Neutrophil (primary cell): ENCODE measurements around the gene TMEM201.
A peak's percentile ranks its signal among the peaks of the same experiment; 100 is the strongest.

Experiments
- H3K27ac ChIP-seq: fragments of 200-600 bp; sonication (generic); 2 replicates; pipeline ENCODE4 v1.5.1; 2016; ENCODE audit warnings: mild to moderate bottlenecking, moderate library complexity
- H3K27me3 ChIP-seq: fragments of 200-600 bp; sonication (generic); 2 replicates; pipeline ENCODE4 v1.6.0; 2016; ENCODE audit warnings: mild to moderate bottlenecking
- H3K36me3 ChIP-seq: fragments of 200-600 bp; sonication (generic); 2 replicates; pipeline ENCODE4 v1.5.1; 2017
- H3K4me1 ChIP-seq, 2 experiments: fragments of 200-600 bp in 1 of 2; sonication (generic) in 1 of 2; 1 replicate in 1 of 2; 2 replicates in 1 of 2; pipeline versions ENCODE4 v1.5.1 to v1.6.1; 2013 to 2016; ENCODE audit warnings: low read depth in 1 of 2, low read length in 1 of 2, mild to moderate bottlenecking in 1 of 2, moderate library complexity in 1 of 2; ENCODE audit not compliant: control insufficient read depth in 1 of 2, insufficient read depth in 1 of 2
- H3K4me3 ChIP-seq, 2 experiments: fragments of 200-600 bp in 1 of 2; sonication (generic) in 1 of 2; 1 replicate in 1 of 2; 2 replicates in 1 of 2; pipeline ENCODE4 v1.5.1; 2013 to 2016; ENCODE audit warnings: low read depth in 1 of 2, low read length in 1 of 2, mild to moderate bottlenecking in 1 of 2, moderate library complexity in 1 of 2
- H3K9me3 ChIP-seq: fragments of 200-600 bp; sonication (generic); 2 replicates; pipeline ENCODE4 v1.5.1; 2016
- TF ChIP-seq, protein P1 (sequence below): fragments of 200-600 bp; sonication (generic); IDR thresholded peaks from 2 replicates; pipeline ENCODE4 v1.5.1; 2016; ENCODE audit warnings: antibody characterized with exemption

TMEM201 gene, protein sequence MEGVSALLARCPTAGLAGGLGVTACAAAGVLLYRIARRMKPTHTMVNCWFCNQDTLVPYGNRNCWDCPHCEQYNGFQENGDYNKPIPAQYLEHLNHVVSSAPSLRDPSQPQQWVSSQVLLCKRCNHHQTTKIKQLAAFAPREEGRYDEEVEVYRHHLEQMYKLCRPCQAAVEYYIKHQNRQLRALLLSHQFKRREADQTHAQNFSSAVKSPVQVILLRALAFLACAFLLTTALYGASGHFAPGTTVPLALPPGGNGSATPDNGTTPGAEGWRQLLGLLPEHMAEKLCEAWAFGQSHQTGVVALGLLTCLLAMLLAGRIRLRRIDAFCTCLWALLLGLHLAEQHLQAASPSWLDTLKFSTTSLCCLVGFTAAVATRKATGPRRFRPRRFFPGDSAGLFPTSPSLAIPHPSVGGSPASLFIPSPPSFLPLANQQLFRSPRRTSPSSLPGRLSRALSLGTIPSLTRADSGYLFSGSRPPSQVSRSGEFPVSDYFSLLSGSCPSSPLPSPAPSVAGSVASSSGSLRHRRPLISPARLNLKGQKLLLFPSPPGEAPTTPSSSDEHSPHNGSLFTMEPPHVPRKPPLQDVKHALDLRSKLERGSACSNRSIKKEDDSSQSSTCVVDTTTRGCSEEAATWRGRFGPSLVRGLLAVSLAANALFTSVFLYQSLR

DNA sequence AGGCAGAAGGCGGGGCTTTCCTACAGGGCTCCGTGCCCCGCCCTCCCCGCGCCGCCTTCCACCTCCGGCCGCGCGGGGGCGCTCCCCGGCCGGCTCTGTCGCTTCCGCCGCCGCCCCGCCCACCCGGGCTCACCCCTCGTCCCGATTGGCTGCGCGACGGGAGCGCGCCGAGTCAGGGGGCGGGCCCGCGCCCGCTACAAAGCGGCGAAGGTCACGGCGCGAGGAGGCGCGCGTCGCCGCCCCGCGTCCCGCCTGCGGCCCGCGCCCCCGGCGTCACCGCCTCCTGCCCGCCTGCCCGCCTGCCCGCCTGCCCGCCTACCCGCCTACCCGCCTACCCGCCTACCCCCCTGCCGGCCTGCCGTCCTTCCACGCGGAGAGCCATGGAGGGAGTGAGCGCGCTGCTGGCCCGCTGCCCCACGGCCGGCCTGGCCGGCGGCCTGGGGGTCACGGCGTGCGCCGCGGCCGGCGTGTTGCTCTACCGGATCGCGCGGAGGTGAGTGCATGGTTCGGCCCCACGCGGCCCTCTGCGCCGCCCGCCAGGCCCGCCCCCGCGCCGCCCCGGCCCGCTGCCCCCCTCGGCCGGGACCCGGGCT lies at the start of gene TMEM201:
TMEM201 (plus strand) TSS at position 361 of the 593 bp plus-strand sequence; CDS start at position 381, 20 bp downstream.
- Histone ChIP-seq H3K4me1 (peaks cover 19 to 20% of the 10 kb centered on the region in 2 experiments), H3K27me3 (peaks cover 13% of the 10 kb centered on the region)
- TF ChIP-seq, protein P1, sequence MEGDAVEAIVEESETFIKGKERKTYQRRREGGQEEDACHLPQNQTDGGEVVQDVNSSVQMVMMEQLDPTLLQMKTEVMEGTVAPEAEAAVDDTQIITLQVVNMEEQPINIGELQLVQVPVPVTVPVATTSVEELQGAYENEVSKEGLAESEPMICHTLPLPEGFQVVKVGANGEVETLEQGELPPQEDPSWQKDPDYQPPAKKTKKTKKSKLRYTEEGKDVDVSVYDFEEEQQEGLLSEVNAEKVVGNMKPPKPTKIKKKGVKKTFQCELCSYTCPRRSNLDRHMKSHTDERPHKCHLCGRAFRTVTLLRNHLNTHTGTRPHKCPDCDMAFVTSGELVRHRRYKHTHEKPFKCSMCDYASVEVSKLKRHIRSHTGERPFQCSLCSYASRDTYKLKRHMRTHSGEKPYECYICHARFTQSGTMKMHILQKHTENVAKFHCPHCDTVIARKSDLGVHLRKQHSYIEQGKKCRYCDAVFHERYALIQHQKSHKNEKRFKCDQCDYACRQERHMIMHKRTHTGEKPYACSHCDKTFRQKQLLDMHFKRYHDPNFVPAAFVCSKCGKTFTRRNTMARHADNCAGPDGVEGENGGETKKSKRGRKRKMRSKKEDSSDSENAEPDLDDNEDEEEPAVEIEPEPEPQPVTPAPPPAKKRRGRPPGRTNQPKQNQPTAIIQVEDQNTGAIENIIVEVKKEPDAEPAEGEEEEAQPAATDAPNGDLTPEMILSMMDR, result peak; percentile 98

DNA sequence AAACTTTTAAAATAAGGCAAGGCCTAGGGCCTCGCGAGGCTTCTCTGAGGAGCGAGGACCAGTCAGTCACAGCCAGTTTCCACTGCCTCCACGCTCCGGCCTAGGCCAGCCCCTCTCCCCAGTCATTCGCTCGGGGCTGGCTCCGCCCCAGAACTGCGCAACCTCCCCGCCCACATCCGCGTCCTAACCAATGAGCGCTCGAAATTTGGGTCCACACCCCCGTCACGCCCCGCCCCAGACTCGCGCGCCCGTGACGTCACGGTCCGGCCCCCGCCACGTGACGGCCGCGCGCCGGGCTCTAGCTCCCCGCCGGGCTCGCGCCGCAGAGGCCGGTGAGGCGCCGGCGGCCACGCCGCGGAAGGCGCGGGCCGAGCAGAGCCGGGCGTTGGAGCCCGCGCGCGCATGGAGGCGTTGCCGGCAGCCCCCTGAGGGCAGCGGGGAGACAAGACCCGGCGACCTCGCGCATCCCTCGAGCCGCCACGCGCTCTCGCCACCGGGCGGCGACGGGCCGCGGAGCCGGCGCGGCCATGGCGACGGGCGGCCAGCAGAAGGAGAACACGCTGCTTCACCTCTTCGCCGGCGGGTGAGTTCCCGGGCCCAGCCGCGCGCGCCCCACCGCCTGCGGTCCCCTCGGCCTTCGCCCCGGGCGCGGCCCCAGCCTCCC lies 49.4 kb upstream of the TMEM201 start, which contains the start of gene SLC25A33:
SLC25A33 (plus strand) TSS at position 301 of the 664 bp plus-strand sequence; CDS start at position 528, 227 bp downstream.
- Histone ChIP-seq H3K9me3 (no peaks in the 10 kb centered on the region), H3K4me3 (peak within 1 kb of the TSS; percentile 62 to 78), H3K36me3 (no peaks in the 10 kb centered on the region), H3K27me3 (peaks cover 18% of the 10 kb centered on the region), H3K27ac (peak within 1 kb of the TSS; percentile 70), H3K4me1 (peaks cover 19 to 26% of the 10 kb centered on the region in 2 experiments)
- TF ChIP-seq, protein P1, result peak; percentile 20

More for the DNA sequence above, at the start of gene TMEM201:
- Histone ChIP-seq H3K4me3 (peak within 1 kb of the TSS; percentile 52 to 61), H3K9me3 (no peaks in the 10 kb centered on the region), H3K36me3 (no peaks in the 10 kb centered on the region), H3K27ac (peak within 1 kb of the TSS; percentile 35)

DNA sequence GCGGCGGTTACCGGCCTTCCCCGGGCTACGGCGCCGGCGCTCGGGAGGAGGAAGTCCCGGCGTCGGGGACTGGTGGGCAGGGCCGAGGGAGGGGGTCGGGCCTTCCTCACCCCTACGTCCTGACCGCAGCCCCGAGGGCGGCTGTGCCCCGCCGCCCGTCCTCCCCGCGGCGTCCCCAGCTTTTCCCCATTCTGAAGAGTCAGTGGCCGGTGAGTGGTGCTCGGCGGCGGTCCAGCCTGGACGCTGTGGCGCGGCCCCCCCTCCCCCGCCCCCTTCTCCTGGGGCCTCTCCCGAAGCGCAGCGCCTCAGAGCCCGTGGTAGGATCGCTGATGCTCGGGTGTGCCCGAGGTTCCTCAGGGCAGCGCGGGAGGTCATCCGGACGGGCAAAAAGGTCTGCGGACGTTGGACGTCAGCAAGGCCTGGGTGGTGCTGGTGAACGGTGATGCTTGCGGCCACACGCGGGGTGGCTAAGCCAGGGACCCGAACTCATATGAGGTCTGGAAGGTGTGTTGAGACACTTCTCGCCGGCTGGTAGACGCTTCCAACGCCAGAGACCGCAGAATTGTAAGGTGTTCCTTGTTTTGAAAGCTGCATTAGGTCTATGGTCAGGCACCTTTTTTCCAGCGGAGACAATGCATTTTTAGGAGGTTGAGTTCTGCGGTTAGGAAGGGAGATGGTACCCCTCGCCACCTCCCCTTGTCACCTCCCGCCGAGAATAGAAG lies 48.7 kb upstream of the TMEM201 start:
- peaks cover 19 to 26% of the 10 kb centered on the region in 2 experiments for H3K4me1 ChIP-seq
- peaks cover 18% of the 10 kb centered on the region for H3K27me3 ChIP-seq
- peak overlapping the region; percentile 70 for H3K27ac ChIP-seq
- H3K36me3 ChIP-seq, result no peaks in the 10 kb centered on the region
- peak overlapping the region; percentile 62 to 78 for H3K4me3 ChIP-seq
- H3K9me3 ChIP-seq, result no peaks in the 10 kb centered on the region
- TF ChIP-seq, protein P1, result no peak

- H3K27me3 ChIP-seq, result peaks cover 18% of the 10 kb centered on the region
- peaks cover 19 to 26% of the 10 kb centered on the region in 2 experiments for H3K4me1 ChIP-seq
- no peak overlapping the region for H3K4me3 ChIP-seq
- H3K9me3 ChIP-seq, result no peaks in the 10 kb centered on the region
- TF ChIP-seq, protein P1, result no peak
- no peaks in the 10 kb centered on the region for H3K36me3 ChIP-seq
- no peak overlapping the region for H3K27ac ChIP-seq
Observed at GRCh38 chr1:9542430-9542829, 46.3 kb upstream of the TMEM201 start.
